Stimulated activated CD8-positive, alpha-beta memory T cell treated with anti-CD3 and anti-CD28 coated beads, Interleukin-2, amount 100 ng/mL, for 48 hours (primary cell): ENCODE measurements around the gene LGALS9C.
"Not testable (repeated sequence)": the region's sequence is repeated elsewhere in the genome, so short reads cannot be mapped to it uniquely, and the experiment has no call there.

Source experiments
- DNase-seq, 2 donors: peaks; one replicate each; pipeline ENCODE4 v3.0.0-alpha.2; 2020; ENCODE audit warnings: low read depth in 2 of 2

LGALS9C gene

DNA sequence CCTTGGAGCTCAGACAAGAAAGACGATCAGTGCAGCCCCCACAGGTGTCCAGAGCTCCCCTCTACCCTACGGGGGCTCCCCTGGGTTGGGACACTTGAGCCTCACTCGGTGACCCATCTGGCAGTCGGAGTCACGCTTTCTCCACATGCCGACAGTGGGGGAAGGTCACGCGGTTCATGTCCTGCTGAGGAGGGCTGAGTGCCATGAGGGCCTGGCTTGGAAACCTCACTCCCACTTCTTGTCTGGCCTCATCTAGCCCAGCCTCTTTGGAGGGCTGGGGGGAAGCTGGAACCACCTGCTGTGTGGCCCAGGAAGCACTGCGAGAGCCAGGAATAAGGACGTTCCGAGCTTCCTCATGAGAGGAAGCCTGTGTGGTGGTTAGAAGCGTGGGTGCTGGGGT, 1.8 kb downstream of the LGALS9C start:
- DNase-seq = not testable (repeated sequence)

- DNase-seq = not testable (repeated sequence)
These were observed 2.5 kb downstream of the LGALS9C start for GRCh38 chr17:18478977-18479595.

DNA sequence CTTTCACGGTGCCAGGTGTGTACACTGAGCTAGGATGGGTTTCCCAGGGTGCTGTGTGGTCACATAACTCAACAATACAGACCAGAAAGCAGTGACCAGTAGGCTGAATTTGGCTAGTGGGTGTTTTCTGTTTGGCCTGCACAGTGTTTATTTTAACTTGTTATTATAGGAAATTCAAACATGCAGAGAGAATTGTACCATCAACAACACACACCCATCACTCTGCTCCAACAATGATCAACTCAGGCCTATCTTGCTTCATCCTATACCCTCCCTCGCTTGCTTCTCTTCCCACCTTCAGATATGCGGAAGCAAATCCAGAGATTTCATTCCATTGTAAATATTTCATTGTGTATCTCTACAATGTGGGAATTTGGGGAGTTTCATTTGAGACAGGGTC, 5.2 kb downstream of the LGALS9C start:
- DNase-seq = not testable (repeated sequence)

DNA sequence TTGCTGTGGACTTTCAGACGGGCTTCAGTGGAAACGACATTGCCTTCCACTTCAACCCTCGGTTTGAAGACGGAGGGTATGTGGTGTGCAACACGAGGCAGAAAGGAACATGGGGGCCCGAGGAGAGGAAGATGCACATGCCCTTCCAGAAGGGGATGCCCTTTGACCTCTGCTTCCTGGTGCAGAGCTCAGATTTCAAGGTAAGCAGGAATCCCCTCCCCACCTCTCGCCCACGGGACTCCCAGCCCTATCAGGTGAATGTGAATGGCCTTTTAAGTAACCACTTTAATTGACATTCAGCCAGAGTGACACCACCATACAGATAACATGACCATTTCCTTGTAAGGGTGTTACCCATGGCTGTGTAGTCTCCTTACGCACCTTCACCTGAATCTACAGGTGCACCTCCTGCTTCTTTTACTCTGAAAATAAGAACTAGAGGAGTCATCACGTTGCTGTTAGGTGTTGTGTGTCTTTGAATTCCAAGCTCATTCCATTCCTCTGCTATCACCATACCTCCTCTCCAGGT, 9.4 kb downstream of the LGALS9C start:
- not testable (repeated sequence) for DNase-seq

DNA sequence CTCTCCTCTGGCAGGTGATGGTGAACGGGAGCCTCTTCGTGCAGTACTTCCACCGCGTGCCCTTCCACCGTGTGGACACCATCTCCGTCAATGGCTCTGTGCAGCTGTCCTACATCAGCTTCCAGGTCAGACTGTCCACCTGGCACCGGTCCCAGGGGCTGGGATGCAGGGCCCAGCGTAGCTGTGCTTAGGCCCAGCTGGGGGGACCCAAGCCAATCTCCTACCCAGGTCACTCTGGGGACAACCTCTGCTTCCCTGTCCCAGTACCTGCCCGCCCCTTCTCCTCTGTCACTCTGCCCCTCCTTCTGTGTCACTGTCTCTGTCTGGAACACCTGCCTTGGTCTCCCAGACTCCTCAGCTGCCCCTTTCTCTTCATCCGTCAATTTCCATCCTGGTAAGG, 11.0 kb downstream of the LGALS9C start:
- DNase-seq = not testable (repeated sequence)

DNA sequence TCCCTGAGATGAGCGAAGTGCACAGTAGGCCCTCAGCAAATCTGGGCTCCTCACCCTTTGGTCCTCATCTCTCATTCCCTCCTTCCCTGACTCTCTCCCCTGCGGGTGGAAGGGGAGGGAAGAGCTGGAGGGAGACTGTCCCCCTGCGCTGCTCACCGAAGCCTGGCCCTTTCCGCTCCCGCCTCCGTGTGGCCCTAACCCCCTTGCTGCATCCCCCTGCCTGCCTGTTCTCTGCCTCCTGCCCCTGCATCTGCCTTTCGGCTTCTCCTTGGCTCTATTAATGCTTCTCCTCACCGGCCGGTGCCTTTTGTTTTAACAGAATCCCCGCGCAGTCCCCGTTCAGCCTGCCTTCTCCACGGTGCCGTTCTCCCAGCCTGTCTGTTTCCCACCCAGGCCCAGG, 12.0 kb downstream of the LGALS9C start:
- DNase-seq = not testable (repeated sequence)

DNA sequence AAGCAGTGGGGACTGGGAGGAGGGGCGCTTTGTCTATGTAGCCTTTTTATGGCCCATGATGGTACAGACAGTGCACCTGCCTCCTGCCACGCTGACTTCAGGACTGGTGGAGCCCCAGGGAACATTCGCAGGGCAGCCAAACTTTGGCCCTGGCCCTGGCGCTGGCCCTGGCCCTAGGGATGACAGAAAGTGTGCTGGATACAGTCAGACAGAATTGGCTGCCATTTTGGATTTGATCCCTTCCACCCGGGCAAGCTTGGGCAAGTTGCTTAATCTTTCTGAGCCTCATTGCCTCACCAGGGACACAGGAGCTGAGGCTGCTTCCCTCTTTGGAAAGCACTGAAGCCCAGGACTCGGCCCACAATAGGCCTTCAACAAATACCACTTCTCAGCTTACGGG, 13.4 kb downstream of the LGALS9C start:
- not testable (repeated sequence) for DNase-seq

DNA sequence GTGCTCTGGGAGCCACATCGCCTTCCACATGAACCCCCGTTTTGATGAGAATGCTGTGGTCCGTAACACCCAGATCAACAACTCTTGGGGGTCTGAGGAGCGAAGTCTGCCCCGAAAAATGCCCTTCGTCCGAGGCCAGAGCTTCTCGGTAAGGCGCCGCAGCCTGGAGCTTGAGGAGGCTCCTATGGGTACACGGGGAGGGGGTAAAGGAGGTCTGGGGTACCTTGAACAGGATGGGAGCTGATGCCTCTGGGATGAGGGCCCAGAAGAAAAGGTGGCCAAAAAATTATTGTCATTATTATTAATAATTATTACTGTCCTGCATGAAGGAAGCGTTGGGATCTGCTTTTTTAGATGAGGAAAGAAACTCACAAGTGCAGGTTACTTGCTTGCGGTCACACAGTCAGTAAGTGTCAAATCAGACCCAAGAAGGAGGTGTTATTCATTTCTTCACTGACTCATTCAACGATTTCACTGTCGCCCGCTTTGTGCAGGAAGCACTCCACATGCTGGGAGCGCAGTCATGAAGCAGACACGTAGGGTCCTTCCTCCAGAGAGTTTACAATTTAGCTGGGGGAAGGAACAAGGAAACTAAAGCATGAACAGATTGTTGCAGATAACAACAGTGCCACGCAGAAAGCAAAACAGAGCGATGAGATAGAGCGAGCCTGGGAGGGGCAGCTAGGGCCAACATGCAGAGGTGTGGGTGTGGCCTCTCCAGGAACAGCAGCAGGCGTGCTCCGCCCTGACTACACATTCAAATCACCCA, 16.3 kb downstream of the LGALS9C start:
- DNase-seq = peak in 1 of 2 donors; percentile 9

GRCh38 chr17:18494250-18494768, 17.7 kb downstream of the LGALS9C start:
- not testable (repeated sequence) for DNase-seq

GRCh38 chr17:18497044-18497443, 20.5 kb downstream of the LGALS9C start:
- not testable (repeated sequence) for DNase-seq

- not testable (repeated sequence) for DNase-seq
These were observed 22.5 kb downstream of the LGALS9C start for GRCh38 chr17:18499100-18499499.

DNA sequence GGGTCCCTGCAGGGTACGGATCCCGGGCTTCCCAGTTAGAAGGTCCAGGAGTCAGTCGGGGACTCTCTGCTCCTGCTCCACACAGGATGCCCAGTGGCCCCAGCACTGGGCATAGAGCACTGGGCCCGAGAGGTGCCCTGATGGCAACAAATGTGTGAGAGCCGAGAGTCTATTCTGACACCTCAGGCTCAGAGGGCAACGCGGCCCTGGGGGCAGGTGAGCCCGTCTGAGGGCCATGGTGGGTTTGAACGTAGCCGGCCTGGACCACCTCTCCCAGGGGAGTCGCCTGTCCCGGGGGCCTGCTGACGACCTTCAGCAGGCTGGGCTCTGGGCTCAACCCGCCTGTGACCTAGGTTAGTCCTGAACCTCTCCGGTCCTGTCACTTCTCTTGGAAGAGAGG, 23.2 kb downstream of the LGALS9C start:
- not testable (repeated sequence) for DNase-seq

DNA sequence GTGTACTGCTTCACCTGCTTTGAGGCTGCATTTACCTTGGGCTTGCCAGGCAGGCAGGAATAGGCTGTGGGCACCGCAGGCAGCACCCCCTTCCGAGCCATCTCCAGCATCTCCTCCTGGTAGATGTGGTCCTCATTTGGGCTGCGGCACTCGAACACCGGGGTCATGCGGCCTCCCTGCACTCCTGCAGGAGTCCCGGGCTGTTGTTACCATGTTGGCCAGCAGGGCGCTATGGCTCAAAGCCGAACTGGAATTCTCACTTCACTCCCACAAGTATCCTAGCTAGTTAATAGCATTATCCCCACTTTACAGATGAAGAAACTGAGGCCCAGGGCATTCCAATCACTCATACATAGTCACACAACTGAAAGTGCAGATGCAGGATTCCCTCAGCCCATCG, 23.7 kb downstream of the LGALS9C start:
- DNase-seq = not testable (repeated sequence)

DNA sequence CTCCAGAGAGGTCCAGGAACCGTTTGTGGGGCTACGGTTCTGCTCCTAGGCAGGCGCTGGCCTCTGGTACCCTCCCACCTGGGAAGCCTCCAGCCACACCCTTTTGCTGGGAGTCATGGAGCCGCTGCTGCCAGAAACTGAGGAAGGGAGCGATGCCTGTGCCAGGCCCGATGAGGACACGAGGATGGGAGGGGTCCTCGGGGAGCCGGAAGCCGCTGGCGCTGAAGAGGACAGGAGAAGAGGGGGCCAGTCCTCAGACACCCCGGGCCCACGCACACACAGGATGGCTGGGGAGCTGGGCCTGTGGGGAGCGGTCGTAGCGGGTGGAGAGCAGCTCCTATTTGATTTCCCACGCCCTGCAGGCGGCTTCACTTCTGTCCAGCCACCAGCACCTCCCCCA, 24.2 kb downstream of the LGALS9C start:
- DNase-seq = not testable (repeated sequence)

- not testable (repeated sequence) for DNase-seq
These were observed 26.6 kb downstream of the LGALS9C start for GRCh38 chr17:18503221-18503620.

- DNase-seq = not testable (repeated sequence)
These were observed 31.1 kb downstream of the LGALS9C start for GRCh38 chr17:18507729-18508128.

GRCh38 chr17:18508667-18509066, 32.1 kb downstream of the LGALS9C start:
- not testable (repeated sequence) for DNase-seq

DNA sequence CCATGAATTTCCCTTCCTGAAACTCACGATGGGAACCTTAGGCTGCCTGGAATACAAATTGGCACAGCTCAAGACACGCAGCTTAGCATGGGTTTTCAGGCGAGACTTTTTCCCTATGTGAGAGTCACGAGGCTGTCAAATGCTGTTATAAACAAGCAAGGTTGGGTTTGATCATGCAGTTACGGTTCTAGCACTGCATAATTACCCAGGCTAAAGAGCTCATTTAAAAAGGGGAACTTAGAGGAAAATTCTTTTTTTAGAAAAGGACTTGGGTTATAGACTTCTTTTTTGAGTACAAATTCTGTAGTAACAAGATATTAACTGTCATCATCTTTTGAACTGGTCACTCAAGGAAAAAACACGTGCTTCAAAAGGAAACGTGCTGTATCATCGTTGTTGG, 44.5 kb downstream of the LGALS9C start:
- DNase-seq = not testable (repeated sequence)

- DNase-seq = not testable (repeated sequence)
These were observed 48.4 kb downstream of the LGALS9C start for GRCh38 chr17:18525015-18525414.

DNA sequence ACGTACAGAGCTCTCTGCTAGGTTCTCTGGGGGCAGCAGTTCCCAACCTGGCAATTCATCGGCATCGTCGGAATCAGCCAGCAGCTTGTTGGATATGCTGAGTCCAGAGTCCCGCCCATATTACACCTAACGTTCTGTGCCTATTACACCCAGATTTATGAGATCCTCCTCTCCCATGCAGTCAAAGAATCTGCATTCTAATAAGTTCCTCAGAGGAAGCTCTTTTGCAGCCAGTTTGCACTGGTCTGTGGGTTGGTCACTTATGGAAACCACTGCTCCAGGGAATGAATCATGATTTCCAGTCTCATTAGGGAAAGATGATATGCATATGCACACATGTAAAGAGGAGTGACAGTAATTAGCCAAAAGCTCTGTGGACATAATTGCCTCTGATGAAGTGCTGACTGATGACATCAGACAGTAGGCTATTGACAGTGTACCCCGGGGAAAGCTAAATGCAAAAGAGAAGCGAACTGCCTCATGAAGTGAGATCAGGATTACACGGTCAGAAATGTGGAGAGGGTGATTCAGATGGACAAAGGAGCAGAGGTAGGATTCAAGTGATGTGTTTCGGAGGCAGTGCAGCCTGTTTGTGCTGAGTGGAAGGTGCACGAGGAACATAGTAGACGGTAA, 49.7 kb downstream of the LGALS9C start:
- DNase-seq = not testable (repeated sequence)

- not testable (repeated sequence) for DNase-seq
These were observed 50.8 kb downstream of the LGALS9C start for GRCh38 chr17:18527354-18527753.

- DNase-seq = not testable (repeated sequence)
These were observed 51.8 kb downstream of the LGALS9C start for GRCh38 chr17:18528435-18528834.
